HG02884 (cell line): ENCODE measurements around the gene RASSF1.
A peak's percentile ranks its signal among the peaks of the same experiment; 100 is the strongest.

Experiments
- ATAC-seq: cut with Tn5 transposase; IDR thresholded peaks from one replicate; pipeline ENCODE4 v1.9.1; 2021; ENCODE audit warnings: mild to moderate bottlenecking, moderate library complexity; ENCODE audit not compliant: unreplicated experiment

The RASSF1 gene

GRCh38 chr3:50345586-50346234 is 5.1 kb upstream of the RASSF1 start, which contains the start of gene ZMYND10:
ZMYND10 (minus strand) TSS chr3:50345732; CDS start chr3:50345579, 153 bp downstream.
- ATAC-seq: no peak

- ATAC-seq: no peak
Measured at GRCh38 chr3:50345008-50345407, 4.4 kb upstream of the RASSF1 start.

GRCh38 chr3:50342813-50343633 is 2.4 kb upstream of the RASSF1 start:
- ATAC-seq: no peak

GRCh38 chr3:50341996-50342650 is 1.5 kb upstream of the RASSF1 start:
- ATAC-seq: no peak

- ATAC-seq: no peak
Measured at GRCh38 chr3:50341537-50341936, 901 bp upstream of the RASSF1 start.

- ATAC-seq: no peak
Measured at GRCh38 chr3:50340147-50340447, 539 bp downstream of the RASSF1 start.

GRCh38 chr3:50339485-50340146 is 1.0 kb downstream of the RASSF1 start:
- no peak for ATAC-seq

- no peak for ATAC-seq
Measured at GRCh38 chr3:50338965-50339364, 1.7 kb downstream of the RASSF1 start.

GRCh38 chr3:50337175-50337861 is 3.3 kb downstream of the RASSF1 start:
- ATAC-seq: peak; percentile 65

- ATAC-seq: peak; percentile 4
Measured at GRCh38 chr3:50336452-50337174, 4.0 kb downstream of the RASSF1 start.

- ATAC-seq: no peak
Measured at GRCh38 chr3:50334339-50335075, 6.1 kb downstream of the RASSF1 start.

- no peak for ATAC-seq
Measured at GRCh38 chr3:50333744-50334328, 6.8 kb downstream of the RASSF1 start.

- ATAC-seq: no peak
Measured at GRCh38 chr3:50331364-50331907, 9.2 kb downstream of the RASSF1 start.

- ATAC-seq: no peak
Measured at GRCh38 chr3:50330330-50330729, 10.3 kb downstream of the RASSF1 start.

GRCh38 chr3:50327943-50328691 is 12.5 kb downstream of the RASSF1 start, which contains the start of gene TUSC2:
TUSC2 (minus strand) TSS chr3:50328223; CDS start chr3:50328099, 124 bp downstream.
- peak; percentile 90 for ATAC-seq

GRCh38 chr3:50327129-50327528 is 13.5 kb downstream of the RASSF1 start:
- ATAC-seq: no peak

- no peak for ATAC-seq
Measured at GRCh38 chr3:50326182-50326541, 14.5 kb downstream of the RASSF1 start.
